Measurements from ENCODE around the gene PAK4. TPM values are rescaled to one million over a fixed set of nuclear protein-coding genes. Genes with fewer than 3 reads are reported as not detected.

PAK4 gene
- total RNA-seq, 2 donors from 2014 or later, result 11.2 to 13.7 TPM

- no peaks in the 10 kb centered on the region for H3K36me3 ChIP-seq
- no peak overlapping the region for H3K27ac ChIP-seq
- no peaks in the 10 kb centered on the region for H3K9me3 ChIP-seq
- DNase-seq (ENCODE audit: low spot score), result no peak
- no peak for TF ChIP-seq CTCF (IDR thresholded peaks at IDR 0.05)
- no peaks in the 10 kb centered on the region for H3K27me3 ChIP-seq
- no peak overlapping the region for H3K4me3 ChIP-seq
- peaks cover 0 to 17% of the 10 kb centered on the region in 2 donors for H3K4me1 ChIP-seq
These were observed 24.6 kb downstream of the PAK4 start for GRCh38 chr19:39150235-39150634.

GRCh38 chr19:39150807-39151600, 25.4 kb downstream of the PAK4 start:
- Histone ChIP-seq H3K4me3 (no peak overlapping the region), H3K27me3 (no peaks in the 10 kb centered on the region), H3K36me3 (no peaks in the 10 kb centered on the region), H3K4me1 (peaks cover 0 to 17% of the 10 kb centered on the region in 2 donors), H3K9me3 (no peaks in the 10 kb centered on the region), H3K27ac (no peak overlapping the region)
- TF ChIP-seq CTCF (IDR thresholded peaks at IDR 0.05), result no peak
- no peak for DNase-seq (ENCODE audit: low spot score)

GRCh38 chr19:39152066-39152465, 26.5 kb downstream of the PAK4 start:
- peaks cover 0 to 22% of the 10 kb centered on the region in 2 donors for H3K4me1 ChIP-seq
- no peak overlapping the region for H3K27ac ChIP-seq
- H3K4me3 ChIP-seq, result no peak overlapping the region
- no peaks in the 10 kb centered on the region for H3K36me3 ChIP-seq
- H3K27me3 ChIP-seq, result no peaks in the 10 kb centered on the region
- TF ChIP-seq CTCF (IDR thresholded peaks at IDR 0.05), result no peak
- DNase-seq (ENCODE audit: low spot score), result no peak
- H3K9me3 ChIP-seq, result no peaks in the 10 kb centered on the region

GRCh38 chr19:39154100-39154628, 28.6 kb downstream of the PAK4 start:
- no peaks in the 10 kb centered on the region for H3K9me3 ChIP-seq
- no peak for TF ChIP-seq CTCF (IDR thresholded peaks at IDR 0.05)
- peaks cover 0 to 37% of the 10 kb centered on the region in 2 donors for H3K4me1 ChIP-seq
- no peak overlapping the region for H3K27ac ChIP-seq
- H3K4me3 ChIP-seq, result no peak overlapping the region
- no peak for DNase-seq (ENCODE audit: low spot score)
- no peaks in the 10 kb centered on the region for H3K27me3 ChIP-seq
- no peaks in the 10 kb centered on the region for H3K36me3 ChIP-seq

GRCh38 chr19:39154629-39155100, 29.1 kb downstream of the PAK4 start:
- no peak for DNase-seq (ENCODE audit: low spot score)
- H3K9me3 ChIP-seq, result no peaks in the 10 kb centered on the region
- H3K4me3 ChIP-seq, result no peak overlapping the region
- H3K4me1 ChIP-seq, result peaks cover 0 to 39% of the 10 kb centered on the region in 2 donors
- no peaks in the 10 kb centered on the region for H3K36me3 ChIP-seq
- H3K27ac ChIP-seq, result no peak overlapping the region
- TF ChIP-seq CTCF (IDR thresholded peaks at IDR 0.05), result no peak
- no peaks in the 10 kb centered on the region for H3K27me3 ChIP-seq

All from right atrium auricular region (tissue), 2 donors.